GM12875 (cell line): Measurements from ENCODE around the gene GALNT13.

Experiments used
- H3K4me3 ChIP-seq: one replicate; pipeline ENCODE4 v1.5.1; 2011; ENCODE audit warnings: low read depth, low read length, control low read depth
- TF ChIP-seq, protein P1 (sequence below): IDR thresholded peaks from 2 replicates; pipeline ENCODE4 v1.5.1; 2011; ENCODE audit warnings: low read depth, mild to moderate bottlenecking, control low read depth, inconsistent platforms, low read length, moderate library complexity, borderline replicate concordance; ENCODE audit not compliant: insufficient read depth

The GALNT13 gene

GRCh38 chr2:154097833-154098398 is 226.2 kb downstream of the GALNT13 start:
- TF ChIP-seq, protein P1, sequence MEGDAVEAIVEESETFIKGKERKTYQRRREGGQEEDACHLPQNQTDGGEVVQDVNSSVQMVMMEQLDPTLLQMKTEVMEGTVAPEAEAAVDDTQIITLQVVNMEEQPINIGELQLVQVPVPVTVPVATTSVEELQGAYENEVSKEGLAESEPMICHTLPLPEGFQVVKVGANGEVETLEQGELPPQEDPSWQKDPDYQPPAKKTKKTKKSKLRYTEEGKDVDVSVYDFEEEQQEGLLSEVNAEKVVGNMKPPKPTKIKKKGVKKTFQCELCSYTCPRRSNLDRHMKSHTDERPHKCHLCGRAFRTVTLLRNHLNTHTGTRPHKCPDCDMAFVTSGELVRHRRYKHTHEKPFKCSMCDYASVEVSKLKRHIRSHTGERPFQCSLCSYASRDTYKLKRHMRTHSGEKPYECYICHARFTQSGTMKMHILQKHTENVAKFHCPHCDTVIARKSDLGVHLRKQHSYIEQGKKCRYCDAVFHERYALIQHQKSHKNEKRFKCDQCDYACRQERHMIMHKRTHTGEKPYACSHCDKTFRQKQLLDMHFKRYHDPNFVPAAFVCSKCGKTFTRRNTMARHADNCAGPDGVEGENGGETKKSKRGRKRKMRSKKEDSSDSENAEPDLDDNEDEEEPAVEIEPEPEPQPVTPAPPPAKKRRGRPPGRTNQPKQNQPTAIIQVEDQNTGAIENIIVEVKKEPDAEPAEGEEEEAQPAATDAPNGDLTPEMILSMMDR: no peak
- H3K4me3 ChIP-seq: no peak overlapping the region

- H3K4me3 ChIP-seq: no peak overlapping the region
- TF ChIP-seq, protein P1: no peak
Observed at GRCh38 chr2:154120706-154121105, 249.0 kb downstream of the GALNT13 start.

DNA sequence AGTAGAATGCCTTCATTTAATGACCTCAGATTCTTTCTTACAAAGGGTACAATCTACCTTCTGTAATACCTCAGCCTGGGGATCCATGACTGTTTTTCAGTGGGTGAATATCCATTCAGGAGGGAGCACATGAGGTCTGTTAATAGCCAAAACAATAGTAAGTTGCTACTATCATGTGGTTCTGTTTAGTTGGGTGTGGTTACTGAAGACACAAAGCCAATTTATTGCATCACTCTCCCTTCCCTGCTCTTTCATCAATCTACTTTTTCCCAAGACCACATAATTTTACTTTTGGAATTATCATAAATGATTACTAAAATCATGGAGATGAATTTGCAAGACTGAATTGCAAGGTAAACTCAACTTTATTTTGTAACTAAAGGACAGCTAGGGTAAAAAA is 254.2 kb downstream of the GALNT13 start:
- H3K4me3 ChIP-seq: no peak overlapping the region
- TF ChIP-seq, protein P1: no peak

GRCh38 chr2:154130821-154131220 is 259.1 kb downstream of the GALNT13 start:
- TF ChIP-seq, protein P1: no peak
- no peak overlapping the region for H3K4me3 ChIP-seq

DNA sequence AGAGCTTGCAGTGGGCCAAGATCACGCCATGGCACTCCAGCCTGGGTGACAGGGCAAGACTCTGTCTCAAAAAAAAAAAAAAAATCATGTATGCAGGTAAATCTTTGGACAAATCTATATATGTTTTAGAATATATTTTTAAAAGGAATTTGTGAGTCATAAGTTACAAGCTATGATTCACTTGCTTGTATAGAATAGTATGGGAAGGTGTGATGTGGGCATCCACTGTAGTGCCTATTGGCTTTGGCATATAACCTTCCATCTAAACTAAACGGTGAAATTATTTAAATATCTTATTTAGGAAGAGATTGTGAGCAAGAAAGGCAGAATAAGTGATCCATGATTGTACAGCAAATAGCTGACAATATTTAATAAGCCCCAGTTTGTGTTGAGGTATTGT is 261.1 kb downstream of the GALNT13 start:
- H3K4me3 ChIP-seq: no peak overlapping the region
- TF ChIP-seq, protein P1: no peak

GRCh38 chr2:154133823-154134222 is 262.1 kb downstream of the GALNT13 start:
- no peak overlapping the region for H3K4me3 ChIP-seq
- TF ChIP-seq, protein P1: no peak

- TF ChIP-seq, protein P1: no peak
- H3K4me3 ChIP-seq: no peak overlapping the region
Observed at GRCh38 chr2:154140249-154141025, 268.7 kb downstream of the GALNT13 start.
